ENCODE results near the gene EDIL3. TPM values are rescaled to one million over a fixed set of nuclear protein-coding genes. Genes with fewer than 3 reads are reported as not detected.

EDIL3 gene
- total and polyA plus RNA-seq, 2 donors (not counting 1 experiment from before 2014, with no cell fraction given) = not detected

GRCh38 chr5:84376346-84376745 lies 8.3 kb downstream of the EDIL3 start:
- no peaks in the 10 kb centered on the region for H3K4me1 Mint-ChIP-seq
- no CpG with 5 or more reads among the region's 1 CpG for WGBS (ENCODE audit: insufficient coverage)
- H3K9ac ChIP-seq (ENCODE audit: low read length) = no peak overlapping the region

GRCh38 chr5:84374568-84374967 lies 10.1 kb downstream of the EDIL3 start:
- Mint-ChIP-seq H3K4me3 (no peak overlapping the region), H3K27ac (no peak overlapping the region), H3K27me3 (no peaks in the 10 kb centered on the region), H3K4me1 (no peaks in the 10 kb centered on the region), H3K9me3 (ENCODE audit: insufficient read depth) (no peaks in the 10 kb centered on the region)
- H4K20me1 ChIP-seq (ENCODE audit: control insufficient read depth, insufficient read depth, low read length, poor library complexity, severe bottlenecking) = no peaks in the 10 kb centered on the region
- H2AFZ ChIP-seq (ENCODE audit: insufficient read depth, low read depth, low read length, poor library complexity, severe bottlenecking) = no peak overlapping the region
- TF ChIP-seq EZH2 (IDR thresholded peaks at IDR 0.05; ENCODE audit: borderline replicate concordance, insufficient read depth, low read depth, low read length, poor library complexity, severe bottlenecking) = no peak
- TF ChIP-seq CTCF (IDR thresholded peaks at IDR 0.05) = no peak
- DNase-seq (no peak), ATAC-seq (ENCODE audit: low read depth) (no peak)
- no peak overlapping the region for H3K27ac ChIP-seq (ENCODE audit: low read length in 2 of 2)
- no peak overlapping the region for H3K9ac ChIP-seq (ENCODE audit: low read length)
- no peak overlapping the region for H3K4me3 ChIP-seq (ENCODE audit: control extremely low read depth in 1 of 5, extremely low read depth in 1 of 5, insufficient read depth in 1 of 5, low read depth in 2 of 5, low read length in 4 of 5)
- CTCF ChIA-PET = no interaction called here
- no peaks in the 10 kb centered on the region for H3K79me2 ChIP-seq (ENCODE audit: control insufficient read depth, insufficient read depth, low read length)
- no peaks in the 10 kb centered on the region for H3K9me3 ChIP-seq (ENCODE audit: control extremely low read depth in 1 of 3, control insufficient read depth in 2 of 3, insufficient read depth in 1 of 3, low read length in 2 of 3)
- intact Hi-C loops (cut with micrococcal nuclease) = no loop called here
- no peaks in the 10 kb centered on the region for H3K4me1 ChIP-seq (ENCODE audit: control insufficient read depth in 2 of 2, insufficient read depth in 2 of 2, low read length in 2 of 2)
- WGBS (ENCODE audit: insufficient coverage) = 100% methylated on average over 1 of the region's 4 CpGs
- H3K4me2 ChIP-seq (replicated peaks; ENCODE audit: low read depth, low read length, poor library complexity, severe bottlenecking) = no peak overlapping the region
- no peaks in the 10 kb centered on the region for H3K27me3 ChIP-seq (replicated peaks in 1 of 4; ENCODE audit: control extremely low read depth in 1 of 4, control insufficient read depth in 3 of 4, insufficient read depth in 4 of 4, low read length in 3 of 4)
- POLR2A ChIA-PET = no interaction called here
- H3K36me3 ChIP-seq (replicated peaks in 1 of 2; ENCODE audit: control extremely low read depth in 1 of 2, control insufficient read depth in 1 of 2, extremely low read depth in 1 of 2, insufficient read depth in 2 of 2, low read length in 1 of 2) = no peaks in the 10 kb centered on the region

More at GRCh38 chr5:84376346-84376745, 8.3 kb downstream of the EDIL3 start:
- H3K4me1 ChIP-seq (ENCODE audit: control insufficient read depth in 2 of 2, insufficient read depth in 2 of 2, low read length in 2 of 2) = no peaks in the 10 kb centered on the region
- Mint-ChIP-seq H3K27ac (no peak overlapping the region), H3K4me3 (no peak overlapping the region), H3K27me3 (no peaks in the 10 kb centered on the region), H3K9me3 (ENCODE audit: insufficient read depth) (no peaks in the 10 kb centered on the region)
- H3K27me3 ChIP-seq (replicated peaks in 1 of 4; ENCODE audit: control extremely low read depth in 1 of 4, control insufficient read depth in 3 of 4, insufficient read depth in 4 of 4, low read length in 3 of 4) = no peaks in the 10 kb centered on the region
- no peak overlapping the region for H2AFZ ChIP-seq (ENCODE audit: insufficient read depth, low read depth, low read length, poor library complexity, severe bottlenecking)
- ChIA-PET POLR2A (no interaction called here), CTCF (no interaction called here)
- no peaks in the 10 kb centered on the region for H3K36me3 ChIP-seq (replicated peaks in 1 of 2; ENCODE audit: control extremely low read depth in 1 of 2, control insufficient read depth in 1 of 2, extremely low read depth in 1 of 2, insufficient read depth in 2 of 2, low read length in 1 of 2)
- H3K4me3 ChIP-seq (ENCODE audit: control extremely low read depth in 1 of 5, extremely low read depth in 1 of 5, insufficient read depth in 1 of 5, low read depth in 2 of 5, low read length in 4 of 5) = no peak overlapping the region
- no peak overlapping the region for H3K4me2 ChIP-seq (replicated peaks; ENCODE audit: low read depth, low read length, poor library complexity, severe bottlenecking)
- no peaks in the 10 kb centered on the region for H4K20me1 ChIP-seq (ENCODE audit: control insufficient read depth, insufficient read depth, low read length, poor library complexity, severe bottlenecking)
- ATAC-seq (ENCODE audit: low read depth) (no peak), DNase-seq (no peak)
- intact Hi-C loops (cut with micrococcal nuclease) = no loop called here
- TF ChIP-seq EZH2 (IDR thresholded peaks at IDR 0.05; ENCODE audit: borderline replicate concordance, insufficient read depth, low read depth, low read length, poor library complexity, severe bottlenecking) (no peak), CTCF (IDR thresholded peaks at IDR 0.05) (no peak)
- H3K27ac ChIP-seq (ENCODE audit: low read length in 2 of 2) = no peak overlapping the region
- H3K9me3 ChIP-seq (ENCODE audit: control extremely low read depth in 1 of 3, control insufficient read depth in 2 of 3, insufficient read depth in 1 of 3, low read length in 2 of 3) = no peaks in the 10 kb centered on the region
- no peaks in the 10 kb centered on the region for H3K79me2 ChIP-seq (ENCODE audit: control insufficient read depth, insufficient read depth, low read length)

Measured in B cell (primary cell).